K562 treated with DMSO at 1 percent for 24 hours (cell line): Measurements from ENCODE around the gene OR52J3. TPM values are rescaled to one million over a fixed set of nuclear protein-coding genes. Genes with fewer than 3 reads are reported as not detected.

Experiments used
- total RNA-seq: library from RNA; unstranded; fragments of 300-600 nt; gene quantifications from 2 replicates; pipeline ENCODE4 v1.2.3, GENCODE V29; 2022; ENCODE audit warnings: low read depth; ENCODE audit not compliant: insufficient read depth

The OR52J3 gene
- not detected in 2 replicates for total RNA-seq

GRCh38 chr11:5046226-5046625 lies at the start of gene OR52J3:
Gene OR52J3 (plus strand): TSS chr11:5046526. CDS start chr11:5046526, 0 bp downstream.

GRCh38 chr11:5059391-5059790 lies 13.1 kb downstream of the OR52J3 start, which contains the start of gene OR52E2:
Gene OR52E2 (minus strand): TSS chr11:5059627. CDS start chr11:5059627, 0 bp downstream.

GRCh38 chr11:5069272-5069671 lies 22.9 kb downstream of the OR52J3 start, which contains the start of gene OR52E1:
Gene OR52E1 (plus strand): TSS chr11:5069572.

Other genes with a start within 250 kb of the OR52J3 start
- not detected in 2 replicates for gene OR52R1, start 242.1 kb upstream of the OR52J3 start, total RNA-seq
- not detected in 2 replicates for gene OR51F2, start 225.2 kb upstream of the OR52J3 start, total RNA-seq
- gene OR51S1, start 197.3 kb upstream of the OR52J3 start, total RNA-seq: not detected in 2 replicates
- gene OR51T1, start 164.6 kb upstream of the OR52J3 start, total RNA-seq: not detected in 2 replicates
- not detected in 2 replicates for gene OR51A7, start 142.7 kb upstream of the OR52J3 start, total RNA-seq
- not detected in 2 replicates for gene OR51G2, start 127.2 kb upstream of the OR52J3 start, total RNA-seq
- not detected in 2 replicates for gene OR51G1, start 122.2 kb upstream of the OR52J3 start, total RNA-seq
- gene OR51A4, start 98.9 kb upstream of the OR52J3 start, total RNA-seq: not detected in 2 replicates
- not detected in 2 replicates for gene OR51A2, start 90.8 kb upstream of the OR52J3 start, total RNA-seq
- not detected in 2 replicates for gene OR51L1, start 51.7 kb upstream of the OR52J3 start, total RNA-seq
- gene OR52E2, start 13.1 kb downstream of the OR52J3 start, total RNA-seq: not detected in 2 replicates
- gene OR52E1, start 23.0 kb downstream of the OR52J3 start, total RNA-seq: not detected in 2 replicates
- not detected in 2 replicates for gene OR52A5, start 91.8 kb downstream of the OR52J3 start, total RNA-seq
- not detected in 2 replicates for gene OR52A1, start 108.2 kb downstream of the OR52J3 start, total RNA-seq
- not detected in 2 replicates for gene OR51V1, start 154.2 kb downstream of the OR52J3 start, total RNA-seq
- gene HBB, start 180.5 kb downstream of the OR52J3 start, total RNA-seq: not detected in 2 replicates
- gene HBD, start 188.0 kb downstream of the OR52J3 start, total RNA-seq: 10.4 and 12.5 TPM in 2 replicates
- 397 and 400 TPM in 2 replicates for gene HBG1, start 203.3 kb downstream of the OR52J3 start, total RNA-seq
- gene HBG2, start 208.3 kb downstream of the OR52J3 start, total RNA-seq: 1,595 and 1,633 TPM in 2 replicates
- gene HBE1, start 223.4 kb downstream of the OR52J3 start, total RNA-seq: 959 and 977 TPM in 2 replicates